Adrenal gland (tissue), 5 donors: Measurements from ENCODE around the gene TNIK.

Experiments used
- POLR2A ChIP-seq, 2 donors: fragments of 450-650 bp; IDR thresholded peaks; one replicate each; pipeline ENCODE4 v1.6.1; 2017; ENCODE audit warnings: antibody characterized with exemption in 2 of 2, mild to moderate bottlenecking in 2 of 2, moderate library complexity in 1 of 2
- TF ChIP-seq, protein P1 (sequence below), 6 experiments: fragments of 450-650 bp in 4 of 6; fragments of 200-600 bp in 2 of 6; sonication (generic) in 1 of 6; IDR thresholded peaks; 1 replicate in 5 of 6; 2 replicates in 1 of 6; pipeline versions ENCODE4 v1.5.1 to v1.8.0; 2016 to 2021; ENCODE audit warnings: antibody characterized with exemption in 6 of 6, mild to moderate bottlenecking in 2 of 6, moderate library complexity in 1 of 6
- donor health status: DM: no; HTN: no; CAD: no.

DNA sequence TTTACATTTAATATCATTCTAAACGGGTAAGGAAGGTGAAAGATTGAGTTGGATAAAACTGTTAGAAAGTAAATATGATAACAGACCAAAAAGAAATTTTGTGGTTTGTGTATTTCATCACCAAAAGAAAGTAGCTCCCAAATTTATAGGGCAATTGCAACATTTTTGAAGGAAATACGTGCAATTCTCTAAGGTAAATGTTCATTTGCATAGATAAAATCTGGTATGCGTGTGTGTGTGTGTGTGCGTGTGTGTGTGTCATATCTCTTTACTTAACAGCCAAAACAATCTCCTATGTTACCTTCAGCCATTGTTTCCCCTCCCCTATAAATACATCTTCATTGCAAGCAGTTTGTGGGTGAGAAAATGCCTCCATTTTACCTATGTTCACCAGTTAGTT, 208.4 kb downstream of the TNIK start:
- TF ChIP-seq, protein P1, sequence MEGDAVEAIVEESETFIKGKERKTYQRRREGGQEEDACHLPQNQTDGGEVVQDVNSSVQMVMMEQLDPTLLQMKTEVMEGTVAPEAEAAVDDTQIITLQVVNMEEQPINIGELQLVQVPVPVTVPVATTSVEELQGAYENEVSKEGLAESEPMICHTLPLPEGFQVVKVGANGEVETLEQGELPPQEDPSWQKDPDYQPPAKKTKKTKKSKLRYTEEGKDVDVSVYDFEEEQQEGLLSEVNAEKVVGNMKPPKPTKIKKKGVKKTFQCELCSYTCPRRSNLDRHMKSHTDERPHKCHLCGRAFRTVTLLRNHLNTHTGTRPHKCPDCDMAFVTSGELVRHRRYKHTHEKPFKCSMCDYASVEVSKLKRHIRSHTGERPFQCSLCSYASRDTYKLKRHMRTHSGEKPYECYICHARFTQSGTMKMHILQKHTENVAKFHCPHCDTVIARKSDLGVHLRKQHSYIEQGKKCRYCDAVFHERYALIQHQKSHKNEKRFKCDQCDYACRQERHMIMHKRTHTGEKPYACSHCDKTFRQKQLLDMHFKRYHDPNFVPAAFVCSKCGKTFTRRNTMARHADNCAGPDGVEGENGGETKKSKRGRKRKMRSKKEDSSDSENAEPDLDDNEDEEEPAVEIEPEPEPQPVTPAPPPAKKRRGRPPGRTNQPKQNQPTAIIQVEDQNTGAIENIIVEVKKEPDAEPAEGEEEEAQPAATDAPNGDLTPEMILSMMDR (IDR thresholded peaks at IDR 0.05), result no peak
- TF ChIP-seq POLR2A (IDR thresholded peaks at IDR 0.05), result no peak
